Upper lobe of left lung (tissue), 6 donors: Measurements from ENCODE around the gene TMEM43. TPM values are rescaled to one million over a fixed set of nuclear protein-coding genes. Genes with fewer than 3 reads are reported as not detected.

ENCODE experiments used
- ATAC-seq, 2 donors: fragments of 200-7000 bp; cut with Tn5 transposase; one replicate each; pipeline ENCODE4 v1.9.1; 2022; ENCODE audit warnings: mild to moderate bottlenecking in 2 of 2, moderate library complexity in 2 of 2; ENCODE audit not compliant: low FRiP score in 2 of 2
- DNase-seq, 2 donors: peaks; one replicate each; pipeline ENCODE4 v3.0.0-alpha.2; 2019 to 2020
- H3K27ac ChIP-seq, 4 donors: fragments of 200-600 bp; sonication (generic); one replicate each; pipeline ENCODE4 v1.5.1; 2016 to 2019
- H3K27me3 ChIP-seq, 4 donors: fragments of 200-600 bp; sonication (generic); one replicate each; pipeline ENCODE4 v1.5.1; 2017 to 2019
- H3K36me3 ChIP-seq, 4 donors: fragments of 200-600 bp; sonication (generic); one replicate each; pipeline ENCODE4 v1.5.1; 2016 to 2019
- H3K4me1 ChIP-seq, 4 donors: fragments of 200-600 bp; sonication (generic); one replicate each; pipeline ENCODE4 v1.5.1; 2018 to 2019
- H3K4me3 ChIP-seq, 4 donors: fragments of 200-600 bp; sonication (generic); one replicate each; pipeline ENCODE4 v1.5.1; 2017 to 2019; ENCODE audit warnings: mild to moderate bottlenecking in 2 of 4, moderate library complexity in 1 of 4
- H3K9me3 ChIP-seq, 4 donors: fragments of 200-600 bp; sonication (generic); one replicate each; pipeline ENCODE4 v1.5.1; 2018 to 2019
- CTCF ChIP-seq, 6 experiments: fragments of 450-650 bp in 4 of 6; fragments of 200-600 bp in 2 of 6; sonication (generic) in 2 of 6; IDR thresholded peaks; one replicate each; pipeline ENCODE4 v1.5.1; 2016 to 2019; ENCODE audit warnings: antibody characterized with exemption in 6 of 6
- EP300 ChIP-seq, 4 donors: sonication (generic); formaldehyde crosslinking; IDR thresholded peaks; one replicate each; pipeline ENCODE4 v1.5.1; 2017; ENCODE audit warnings: antibody characterized with exemption in 4 of 4, control low read depth in 2 of 4
- POLR2A ChIP-seq, 4 donors: fragments of 450-650 bp; IDR thresholded peaks; one replicate each; pipeline ENCODE4 v1.5.1; 2016 to 2017; ENCODE audit warnings: antibody characterized with exemption in 4 of 4, mild to moderate bottlenecking in 2 of 4
- POLR2AphosphoS5 ChIP-seq, 2 donors: sonication (generic); formaldehyde crosslinking; IDR thresholded peaks; one replicate each; pipeline ENCODE4 v1.5.1; 2017; ENCODE audit warnings: antibody characterized with exemption in 2 of 2
- WGBS, 2 donors: methylation state at CpG; one replicate each; pipeline ENCODE4 v1.1.5; 2017 to 2018; 5-methylcytosine and 5-hydroxymethylcytosine counted together
- total RNA-seq, 6 donors: library from RNA; depleted of rRNA in 4 of 6; stranded (reverse); fragments of >200 nt in 4 of 6; gene quantifications; one replicate each; pipeline versions ENCODE4 v1.1.0 to v1.2.1, GENCODE V29; 2016 to 2021
- donor health status: DM: no; HTN: no; CAD: no; lungs with moderate emphysema.
- donor health status: DM: no; HTN: yes; CAD: no; lungs with severe emphysema.

The TMEM43 gene
- total RNA-seq, 6 donors from 2014 or later, result 48.2 to 158 (median 87.7) TPM

GRCh38 chr3:14152233-14152962, 27.5 kb downstream of the TMEM43 start:
- WGBS, 2 donors, result 85 to 91% methylated on average over 10 to 11 of the region's 11 CpGs
- no peak for TF ChIP-seq EP300 (IDR thresholded peaks at IDR 0.05)
- no peak for TF ChIP-seq POLR2A (IDR thresholded peaks at IDR 0.05)
- no peak for TF ChIP-seq CTCF (IDR thresholded peaks at IDR 0.05)
- no peak for TF ChIP-seq POLR2AphosphoS5 (IDR thresholded peaks at IDR 0.05)
- DNase-seq (no peak), ATAC-seq (no peak)
- Histone ChIP-seq H3K36me3 (peaks cover 7 to 84% (median 54%) of the 10 kb centered on the region in 4 donors), H3K9me3 (no peaks in the 10 kb centered on the region), H3K27ac (no peak overlapping the region), H3K4me1 (no peaks in the 10 kb centered on the region), H3K27me3 (no peaks in the 10 kb centered on the region), H3K4me3 (no peak overlapping the region)

- Histone ChIP-seq H3K27ac (no peak overlapping the region), H3K4me3 (no peak overlapping the region), H3K4me1 (no peaks in the 10 kb centered on the region), H3K36me3 (peaks cover 10 to 84% (median 54%) of the 10 kb centered on the region in 4 donors), H3K9me3 (no peaks in the 10 kb centered on the region), H3K27me3 (no peaks in the 10 kb centered on the region)
- DNase-seq, result no peak
- WGBS, 2 donors, result 91 to 93% methylated on average over 4 of the region's 4 CpGs
- no peak for ATAC-seq
- TF ChIP-seq POLR2A (IDR thresholded peaks at IDR 0.05) (no peak), EP300 (IDR thresholded peaks at IDR 0.05) (no peak), POLR2AphosphoS5 (IDR thresholded peaks at IDR 0.05) (no peak), CTCF (IDR thresholded peaks at IDR 0.05) (no peak)
Observed at GRCh38 chr3:14152963-14153355, 28.1 kb downstream of the TMEM43 start.

GRCh38 chr3:14153663-14154062, 28.8 kb downstream of the TMEM43 start:
- Histone ChIP-seq H3K27ac (no peak overlapping the region), H3K9me3 (no peaks in the 10 kb centered on the region), H3K36me3 (peaks cover 16 to 84% (median 56%) of the 10 kb centered on the region in 4 donors), H3K4me1 (no peaks in the 10 kb centered on the region), H3K27me3 (no peaks in the 10 kb centered on the region), H3K4me3 (no peak overlapping the region)
- no peak for ATAC-seq
- no peak for TF ChIP-seq POLR2A (IDR thresholded peaks at IDR 0.05)
- TF ChIP-seq CTCF (IDR thresholded peaks at IDR 0.05), result no peak
- no peak for TF ChIP-seq POLR2AphosphoS5 (IDR thresholded peaks at IDR 0.05)
- no peak for TF ChIP-seq EP300 (IDR thresholded peaks at IDR 0.05)
- DNase-seq, result no peak
- 93 to 95% methylated on average over 6 of the region's 6 CpGs for WGBS, 2 donors

- ATAC-seq, result no peak
Observed at GRCh38 chr3:14154276-14154675, 29.4 kb downstream of the TMEM43 start.

More at GRCh38 chr3:14154276-14154675, 29.4 kb downstream of the TMEM43 start:
- 84 to 86% methylated on average over 5 of the region's 5 CpGs for WGBS, 2 donors
- Histone ChIP-seq H3K4me1 (no peaks in the 10 kb centered on the region), H3K4me3 (no peak overlapping the region), H3K36me3 (peaks cover 22 to 88% (median 62%) of the 10 kb centered on the region in 4 donors), H3K9me3 (no peaks in the 10 kb centered on the region), H3K27ac (no peak overlapping the region), H3K27me3 (no peaks in the 10 kb centered on the region)
- TF ChIP-seq POLR2AphosphoS5 (IDR thresholded peaks at IDR 0.05), result no peak
- TF ChIP-seq EP300 (IDR thresholded peaks at IDR 0.05), result no peak
- no peak for TF ChIP-seq CTCF (IDR thresholded peaks at IDR 0.05)
- no peak for TF ChIP-seq POLR2A (IDR thresholded peaks at IDR 0.05)
- DNase-seq, result no peak
